HG02610 (cell line): Measurements from ENCODE around the gene SLC8A2.

ENCODE experiments used
- ATAC-seq: cut with Tn5 transposase; IDR thresholded peaks from one replicate; pipeline ENCODE4 v1.9.1; 2021; ENCODE audit warnings: mild to moderate bottlenecking, moderate library complexity; ENCODE audit not compliant: unreplicated experiment

The SLC8A2 gene

GRCh38 chr19:47503826-47504150, 32.1 kb upstream of the SLC8A2 start:
- no peak for ATAC-seq

GRCh38 chr19:47503130-47503825, 31.6 kb upstream of the SLC8A2 start:
- ATAC-seq: no peak

GRCh38 chr19:47499863-47500830, 28.5 kb upstream of the SLC8A2 start:
- ATAC-seq: no peak

DNA sequence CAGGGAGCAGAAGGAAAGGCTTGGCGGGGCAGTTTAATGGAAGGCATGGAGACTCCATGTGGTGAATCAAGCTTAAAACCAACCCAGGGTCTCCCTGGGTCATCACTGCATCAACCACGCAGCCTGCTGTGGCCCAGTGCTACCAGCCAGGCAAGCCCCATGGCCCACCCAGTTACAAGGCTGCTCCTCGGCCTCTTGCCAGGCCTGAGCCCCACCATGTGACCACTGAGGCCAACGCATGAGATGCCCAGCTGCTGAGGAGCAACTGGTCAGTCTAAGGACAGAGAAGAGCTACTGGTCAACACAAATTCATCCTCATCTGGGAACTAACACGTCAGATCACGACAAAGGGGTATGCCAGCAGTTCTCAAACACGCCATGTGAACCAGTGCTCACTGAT, 27.7 kb upstream of the SLC8A2 start:
- ATAC-seq: no peak

DNA sequence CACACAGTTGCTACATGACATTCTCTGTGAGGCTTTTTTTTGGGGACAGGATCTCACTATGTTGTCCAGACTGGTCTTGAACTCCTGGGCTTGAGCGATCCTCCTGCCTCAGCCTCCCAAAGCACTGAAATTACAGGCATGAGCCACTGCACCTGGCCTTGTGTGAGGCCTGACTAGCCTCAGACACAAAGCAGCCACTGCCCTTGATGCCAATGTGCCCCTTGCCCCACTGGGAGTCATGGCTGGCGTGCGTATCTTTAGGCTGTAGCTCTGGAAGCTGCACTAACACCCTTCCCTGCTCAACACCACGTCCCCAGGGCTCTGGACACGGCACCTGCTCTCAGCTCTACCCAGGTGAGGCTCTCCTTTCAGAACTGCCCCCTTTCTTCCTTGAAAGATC, 26.9 kb upstream of the SLC8A2 start:
- no peak for ATAC-seq

DNA sequence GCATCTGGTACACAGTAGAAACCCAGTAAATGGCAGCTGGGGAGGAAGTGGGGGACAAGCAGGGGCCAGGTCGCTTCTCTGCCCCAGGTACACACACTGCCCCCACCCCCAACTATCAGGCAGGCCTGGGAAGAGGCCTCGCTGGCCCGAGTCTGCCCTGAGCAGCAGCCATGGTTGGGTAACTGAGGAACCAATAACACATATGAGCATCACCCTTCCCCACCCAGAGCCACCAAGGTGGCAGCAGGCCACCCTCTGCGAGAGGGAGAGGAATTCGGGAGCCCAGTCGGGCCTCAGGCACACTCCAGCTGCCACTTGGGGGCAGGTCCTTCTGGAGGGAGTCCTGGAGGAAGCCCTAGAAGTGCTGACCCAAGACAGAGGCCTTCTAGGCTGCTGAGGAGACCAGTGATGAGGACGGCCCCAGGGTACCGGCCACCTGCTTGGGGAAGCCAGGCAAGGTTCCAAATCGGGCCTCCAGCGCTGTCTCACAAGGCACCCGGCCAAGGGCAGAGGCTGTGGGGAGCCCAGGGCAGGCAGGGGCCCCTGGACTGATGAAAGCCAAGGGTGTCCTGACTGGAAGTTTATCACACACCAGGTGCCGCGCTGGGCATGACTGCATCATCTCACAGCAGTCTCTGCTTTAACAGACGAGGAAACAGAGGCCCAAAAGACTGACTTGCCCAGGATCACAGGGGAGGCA, 26.3 kb upstream of the SLC8A2 start:
- no peak for ATAC-seq

DNA sequence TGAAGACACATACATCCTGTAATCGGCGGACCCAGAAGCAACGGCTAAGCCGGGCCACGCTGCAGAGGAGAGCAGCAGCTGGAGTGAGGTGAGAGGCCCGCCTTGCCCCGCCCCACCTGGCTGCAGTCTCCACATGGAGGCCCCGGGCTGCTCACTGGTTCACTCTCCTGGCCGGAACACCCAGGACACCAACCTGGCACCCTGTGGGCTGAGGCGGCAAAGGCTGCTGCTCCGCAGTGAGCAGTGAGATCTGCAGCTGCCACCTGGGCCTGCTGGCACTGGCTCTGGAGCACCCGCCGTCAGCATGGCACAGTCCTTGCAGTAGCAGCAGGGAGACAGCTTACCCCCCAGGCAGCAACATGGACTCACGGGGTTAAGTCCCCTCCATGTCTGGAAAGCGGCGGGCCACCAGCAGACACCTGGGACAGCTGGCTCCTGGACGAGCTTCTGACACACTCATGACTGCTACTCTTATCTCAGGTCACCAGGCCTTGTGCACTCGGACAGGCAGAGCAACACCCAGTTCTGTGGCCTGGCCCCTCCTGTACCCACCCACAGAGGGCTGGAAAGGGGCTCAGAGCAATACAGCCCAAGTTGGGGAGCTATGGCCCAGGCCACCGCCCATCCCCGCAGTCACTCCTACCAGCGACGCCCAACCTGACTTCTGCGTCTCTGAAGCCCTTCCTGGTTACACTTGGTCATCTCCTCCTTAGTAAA, 25.5 kb upstream of the SLC8A2 start:
- ATAC-seq: no peak

DNA sequence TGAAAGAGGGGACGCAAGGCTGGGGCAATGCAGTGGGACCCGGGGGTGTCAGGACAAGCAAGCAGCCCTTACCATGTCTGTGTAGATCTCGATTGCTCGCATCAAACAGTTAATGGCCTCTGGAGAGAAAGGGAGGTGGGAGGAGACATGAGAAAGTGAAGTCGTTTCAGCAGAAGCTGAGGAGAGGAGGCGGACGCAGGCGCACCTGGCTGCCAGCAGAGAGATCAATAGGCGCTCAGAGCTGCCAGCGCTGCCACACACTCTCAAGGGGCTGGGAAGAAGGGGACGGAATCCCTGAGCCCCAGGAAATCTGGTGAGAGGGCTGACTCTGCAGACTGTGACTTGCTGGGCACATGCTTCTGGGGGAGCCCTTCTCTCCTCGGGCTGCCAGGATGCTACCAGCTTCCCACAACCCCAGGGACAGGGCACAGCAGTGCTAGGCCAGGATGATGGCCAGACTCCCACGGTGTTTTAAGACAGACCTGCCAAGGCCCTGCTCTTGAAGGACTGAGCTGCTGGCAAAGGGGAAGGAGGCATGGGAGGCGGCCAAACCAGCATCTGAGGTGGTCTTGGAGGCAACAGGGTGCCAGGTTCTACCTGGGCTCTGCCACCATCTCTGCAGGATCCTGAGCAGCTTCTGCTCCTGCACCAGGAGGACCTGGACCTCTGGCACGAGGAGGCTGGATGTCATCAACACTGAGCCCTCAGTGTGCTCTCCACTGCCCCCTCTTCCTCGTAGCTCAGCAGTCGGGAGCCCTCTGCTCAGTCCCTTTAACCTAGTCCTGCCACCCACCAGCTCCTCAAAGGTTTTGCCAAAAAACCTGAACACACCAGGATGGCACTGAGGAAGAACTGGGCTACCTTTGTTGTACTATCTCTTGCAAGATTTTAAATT, 24.0 kb upstream of the SLC8A2 start:
- ATAC-seq: no peak

- no peak for ATAC-seq
Observed at GRCh38 chr19:47494729-47495128, 23.0 kb upstream of the SLC8A2 start.

GRCh38 chr19:47494211-47494547, 22.5 kb upstream of the SLC8A2 start:
- no peak for ATAC-seq

GRCh38 chr19:47493378-47494210, 21.9 kb upstream of the SLC8A2 start:
- no peak for ATAC-seq

GRCh38 chr19:47492571-47493377, 21.1 kb upstream of the SLC8A2 start:
- ATAC-seq: no peak

- ATAC-seq: no peak
Observed at GRCh38 chr19:47492137-47492533, 20.4 kb upstream of the SLC8A2 start.

GRCh38 chr19:47491358-47492136, 19.9 kb upstream of the SLC8A2 start:
- ATAC-seq: no peak

DNA sequence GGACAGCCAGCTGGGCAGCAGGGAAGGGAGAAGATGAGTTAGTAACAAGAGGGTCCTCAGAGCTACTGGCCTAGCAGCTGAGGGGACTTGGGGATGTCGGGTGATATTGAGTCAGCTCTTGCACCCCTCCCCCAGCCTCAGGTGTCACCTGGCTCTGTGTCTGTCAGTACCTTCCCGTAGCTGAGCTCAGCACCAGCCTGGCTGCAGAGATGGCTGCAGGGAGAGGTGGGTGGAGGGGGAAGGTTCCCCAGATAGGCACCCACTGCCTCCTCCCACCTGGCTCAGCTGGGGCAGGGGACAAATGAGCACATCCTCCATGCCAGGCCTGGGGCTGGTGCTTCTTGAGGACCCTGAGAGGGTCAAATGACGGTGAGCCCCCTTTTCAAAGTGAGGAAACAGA, 19.2 kb upstream of the SLC8A2 start:
- ATAC-seq: no peak

- ATAC-seq: no peak
Observed at GRCh38 chr19:47490031-47490430, 18.3 kb upstream of the SLC8A2 start.

- ATAC-seq: no peak
Observed at GRCh38 chr19:47489072-47489914, 17.6 kb upstream of the SLC8A2 start.
